Transverse colon (tissue), 3 donors: ENCODE data around the gene MRPL42.

Source experiments
- CTCF ChIP-seq, 5 experiments: fragments of 200-600 bp in 3 of 5; fragments of 450-650 bp in 2 of 5; sonication (generic) in 3 of 5; IDR thresholded peaks; 1 replicate in 2 of 5; 2 replicates in 3 of 5; pipeline ENCODE4 v1.5.1; 2016 to 2017; ENCODE audit warnings: antibody characterized with exemption in 5 of 5, inconsistent platforms in 3 of 5, mild to moderate bottlenecking in 2 of 5, moderate library complexity in 1 of 5
- POLR2A ChIP-seq: fragments of 450-650 bp; IDR thresholded peaks from one replicate; pipeline ENCODE4 v1.6.1; 2016; ENCODE audit warnings: antibody characterized with exemption, mild to moderate bottlenecking, moderate library complexity

- TF ChIP-seq CTCF (IDR thresholded peaks at IDR 0.05), result no peak
- no peak for TF ChIP-seq POLR2A
Observed at GRCh38 chr12:93537769-93538168, 70.5 kb downstream of the MRPL42 start.
